Limb (tissue), 2 donors: ENCODE results near the gene TDP1.
A peak's percentile ranks its signal among the peaks of the same experiment; 100 is the strongest.

Source experiments
- DNase-seq, 2 donors: peaks; one replicate each; pipeline ENCODE4 v3.0.0-alpha.2; 2016; ENCODE audit errors: extremely low spot score in 2 of 2

TDP1 gene

DNA sequence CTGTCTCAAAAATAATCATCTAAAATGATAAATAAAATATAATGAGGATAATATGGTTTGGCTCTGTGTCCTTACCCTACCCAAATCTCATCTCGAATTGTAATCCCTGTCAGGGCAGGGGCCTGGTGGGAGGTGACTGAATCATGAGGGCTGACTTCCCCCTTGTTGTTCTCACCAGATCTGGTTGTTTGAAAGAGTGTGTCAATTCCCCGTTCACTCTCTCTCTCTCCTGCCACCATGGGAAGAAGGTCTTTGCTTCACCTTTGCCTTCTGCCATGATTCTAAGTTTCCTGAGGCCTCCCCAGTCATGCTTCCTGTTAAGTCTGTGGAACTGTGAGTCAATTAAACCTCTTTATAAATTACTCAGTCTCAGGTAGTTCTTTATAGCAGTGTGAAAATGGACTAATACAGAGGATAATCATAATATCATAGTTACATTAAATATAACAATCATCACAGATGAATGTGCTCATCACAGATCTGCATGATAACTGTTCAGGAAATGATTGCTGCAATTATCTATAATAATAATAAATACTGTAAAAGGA, 13.8 kb upstream of the TDP1 start:
- DNase-seq = no peak

DNA sequence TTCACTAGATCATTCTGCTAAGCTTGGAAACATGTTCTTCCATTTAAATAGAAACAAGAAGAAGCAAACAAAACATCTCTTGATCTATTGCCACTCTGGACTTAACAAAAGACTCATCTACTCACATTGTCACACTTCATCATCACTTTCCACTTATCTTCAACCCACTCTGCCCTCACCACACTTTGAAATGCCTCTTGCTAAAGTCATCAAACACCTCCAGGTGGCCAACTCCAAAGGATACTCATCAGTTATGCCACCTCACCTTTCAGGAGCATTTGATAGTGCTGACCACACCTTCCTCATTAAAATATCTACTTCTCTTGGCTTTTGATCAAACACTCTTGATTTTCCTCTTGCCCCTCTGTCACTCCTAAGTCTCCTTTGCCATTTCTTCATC, 8.4 kb upstream of the TDP1 start:
- DNase-seq = no peak

DNA sequence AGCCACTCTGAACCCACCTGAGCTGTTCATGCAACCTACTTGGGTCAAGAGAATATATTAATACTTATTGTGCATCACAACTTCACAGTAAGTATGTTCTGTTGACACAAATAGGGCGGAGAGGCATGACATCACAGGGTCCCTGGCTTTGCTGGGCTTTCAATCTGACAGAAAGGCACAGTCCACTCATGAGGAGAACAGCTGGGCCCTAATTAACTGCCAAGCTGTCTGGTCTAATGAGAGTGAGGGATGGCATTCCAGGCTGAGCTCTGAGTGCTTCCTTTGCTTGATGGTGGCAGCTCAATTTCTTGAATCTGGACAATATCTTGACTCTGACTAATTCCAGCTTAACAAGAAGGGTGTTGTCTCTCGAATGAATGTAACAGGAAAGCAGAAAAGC, 3.2 kb upstream of the TDP1 start:
- no peak for DNase-seq

DNA sequence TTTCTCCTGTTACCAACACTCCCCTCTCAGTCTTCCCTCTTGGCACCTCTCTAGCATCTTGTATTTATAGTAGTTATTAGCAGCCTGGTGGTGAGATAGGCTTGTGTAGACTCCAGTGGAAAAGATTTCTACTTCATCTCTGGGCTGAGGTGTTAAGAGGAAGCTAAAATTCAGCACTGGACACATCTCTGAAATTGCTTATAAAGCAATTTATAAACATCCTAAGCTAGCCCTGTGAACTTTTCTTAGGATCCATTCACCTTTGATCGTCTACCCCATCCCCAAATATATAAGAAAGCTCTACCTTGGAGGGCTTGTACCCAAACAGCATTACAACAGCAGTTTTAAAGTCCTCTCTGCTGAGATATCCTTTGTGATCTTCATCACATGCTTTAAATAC, 2.1 kb upstream of the TDP1 start:
- no peak for DNase-seq

DNA sequence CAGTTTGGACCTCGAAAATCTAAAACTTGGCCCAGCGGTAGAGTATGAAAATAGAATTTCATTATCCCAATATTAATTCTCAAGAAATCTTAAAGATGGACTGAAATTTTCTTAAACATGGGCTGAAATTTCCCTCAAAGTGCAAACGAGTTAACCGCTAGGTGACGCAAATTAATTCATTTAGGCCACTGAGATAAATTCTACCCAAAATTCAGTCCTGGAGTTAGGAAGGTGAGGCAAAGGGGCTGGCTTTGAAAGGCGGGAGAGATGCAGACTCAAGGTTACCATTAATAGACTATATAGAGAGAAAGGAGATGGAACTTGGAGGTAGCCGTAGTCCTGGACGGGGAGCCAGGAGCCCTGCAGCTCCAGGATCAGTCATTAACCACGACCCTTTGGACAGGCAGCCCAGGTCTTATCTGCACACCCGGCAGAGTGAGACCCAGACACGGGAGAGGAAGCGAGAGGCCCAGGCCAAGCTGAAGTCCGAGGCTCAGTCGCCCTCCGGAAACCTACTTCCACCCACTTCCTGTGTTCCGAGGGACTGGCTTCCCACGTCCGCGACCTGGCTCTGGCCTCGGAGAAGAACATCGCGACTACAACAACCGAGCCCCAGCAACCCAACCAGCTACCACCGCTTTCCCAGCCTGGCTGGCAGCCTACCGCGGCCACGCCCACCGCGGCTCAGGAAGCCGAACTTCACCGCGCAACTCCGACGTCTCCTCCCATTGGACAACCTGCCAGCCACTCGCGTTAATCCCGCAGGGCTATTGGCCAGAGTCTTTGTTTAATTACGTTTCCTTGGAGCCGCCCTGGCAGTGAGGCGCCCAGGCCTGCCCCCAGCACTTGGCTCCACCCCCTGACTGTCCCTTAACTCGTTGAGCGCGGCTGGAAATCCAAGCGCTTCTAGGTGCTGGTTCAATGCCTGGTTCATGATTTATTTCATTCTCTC, 1.4 kb upstream of the TDP1 start, which contains the start of gene EFCAB11:
EFCAB11 (minus strand) TSS at position 661 of the 952 bp plus-strand sequence; CDS start at position 591, 70 bp downstream.
- DNase-seq = peak; percentile 98 to 100

DNA sequence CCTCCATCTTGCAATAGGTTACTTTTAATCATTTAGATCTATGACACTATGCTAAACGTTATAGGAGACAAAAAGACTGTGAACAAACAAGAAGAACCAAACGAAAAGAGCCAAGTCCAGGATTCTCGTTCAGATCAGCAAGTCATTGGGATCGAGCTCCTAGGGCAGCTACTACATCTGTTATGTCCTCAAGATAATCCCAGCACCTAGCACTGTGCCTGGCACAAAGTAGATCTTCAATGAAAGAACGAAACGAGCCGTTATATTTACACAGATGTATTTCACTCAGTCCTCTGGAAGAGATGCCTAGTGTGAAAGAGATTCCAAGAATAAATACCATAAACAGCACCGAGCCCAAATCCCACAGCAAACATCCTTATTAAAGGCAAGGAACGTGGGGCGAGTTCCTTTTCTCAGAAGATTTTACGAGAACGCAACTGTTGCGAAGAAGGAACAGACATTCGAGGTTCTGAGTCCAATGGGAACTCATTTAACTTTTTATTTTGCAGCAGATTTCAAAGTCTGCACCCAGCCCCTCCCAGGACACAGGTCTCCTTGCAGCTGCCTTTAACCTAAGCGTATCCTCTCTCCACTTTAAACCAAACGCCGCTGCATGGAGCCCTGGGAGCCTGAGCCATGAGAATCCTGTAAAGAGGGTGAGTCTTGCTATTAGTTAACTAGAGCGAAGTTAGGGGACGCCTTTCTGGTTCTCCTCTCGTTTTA, 544 bp upstream of the TDP1 start:
- DNase-seq = peak in 1 of 2 donors; percentile 34

DNA sequence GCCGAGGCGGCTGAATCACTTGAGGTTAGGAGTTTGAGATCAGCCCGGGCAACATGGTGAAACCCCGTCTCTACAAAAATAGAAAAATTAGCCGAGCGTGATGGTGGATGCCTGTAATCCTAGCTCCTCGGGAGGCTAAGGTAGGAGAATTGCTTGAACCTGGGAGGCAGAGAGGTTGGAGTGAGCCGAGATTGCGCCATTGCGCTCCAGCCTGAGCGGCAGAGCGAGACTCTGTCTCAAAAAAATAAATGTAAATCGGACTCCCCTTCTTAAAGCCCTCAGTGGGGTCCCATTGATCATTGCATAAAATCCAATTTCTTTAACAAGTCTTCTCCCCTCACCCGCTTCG, 908 bp downstream of the TDP1 start:
- no peak for DNase-seq

DNA sequence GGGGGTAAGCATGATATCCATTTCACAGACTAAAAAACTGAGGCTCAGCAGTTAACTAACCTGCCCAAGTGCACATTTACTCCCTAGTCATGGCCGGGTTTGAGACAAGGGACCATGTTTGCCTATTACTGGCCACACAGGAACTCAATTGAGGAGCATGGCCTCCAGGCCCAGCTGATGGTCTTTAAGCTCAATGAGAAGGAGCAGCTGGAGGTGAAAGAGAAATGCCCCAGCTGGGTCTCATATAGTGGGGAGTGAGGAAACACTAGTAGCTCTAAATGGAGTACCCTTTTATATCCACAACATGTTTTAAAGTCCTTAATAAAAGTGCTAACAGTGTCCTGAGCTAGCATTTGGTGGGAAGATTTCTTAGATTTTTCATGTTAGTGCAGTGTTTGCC, 1.6 kb downstream of the TDP1 start:
- DNase-seq = no peak

DNA sequence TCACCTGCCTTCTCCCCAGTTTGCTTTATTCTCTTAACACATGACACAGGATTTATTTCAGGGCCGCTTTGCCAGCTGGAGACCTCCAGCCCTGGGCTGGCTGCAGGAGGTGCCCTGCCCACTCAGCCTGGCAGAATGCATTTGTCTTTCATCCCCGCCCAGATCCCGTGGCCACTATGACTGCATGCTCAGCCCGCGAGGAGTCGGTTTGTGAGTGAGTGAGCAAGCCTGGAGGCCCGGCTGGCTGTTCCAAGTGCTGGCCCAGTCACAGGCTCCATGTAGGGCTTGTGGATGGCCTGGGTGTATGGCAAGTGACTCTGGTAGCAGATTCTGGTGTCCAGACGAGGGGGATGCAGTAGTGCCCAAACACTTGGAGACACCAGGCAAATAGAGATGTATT, 2.1 kb downstream of the TDP1 start:
- no peak for DNase-seq

DNA sequence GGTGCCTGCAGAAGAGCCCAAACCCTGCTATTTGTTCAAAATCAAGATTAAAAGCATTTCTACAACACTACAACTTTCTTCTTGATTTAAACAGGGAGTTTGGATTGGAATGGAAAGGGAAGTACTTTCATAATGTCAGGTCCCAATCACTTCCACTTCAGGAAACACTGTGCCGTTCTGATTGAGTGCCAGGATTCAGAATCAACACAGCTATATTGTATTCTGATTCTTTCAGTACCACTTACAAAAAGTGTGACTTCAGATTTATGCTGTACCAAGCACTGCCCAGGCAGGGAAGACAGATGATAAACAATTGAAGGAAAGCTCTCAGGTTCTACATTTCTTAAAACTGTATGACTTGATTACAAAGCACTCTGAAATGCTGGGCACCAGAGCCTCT, 3.2 kb downstream of the TDP1 start:
- no peak for DNase-seq

DNA sequence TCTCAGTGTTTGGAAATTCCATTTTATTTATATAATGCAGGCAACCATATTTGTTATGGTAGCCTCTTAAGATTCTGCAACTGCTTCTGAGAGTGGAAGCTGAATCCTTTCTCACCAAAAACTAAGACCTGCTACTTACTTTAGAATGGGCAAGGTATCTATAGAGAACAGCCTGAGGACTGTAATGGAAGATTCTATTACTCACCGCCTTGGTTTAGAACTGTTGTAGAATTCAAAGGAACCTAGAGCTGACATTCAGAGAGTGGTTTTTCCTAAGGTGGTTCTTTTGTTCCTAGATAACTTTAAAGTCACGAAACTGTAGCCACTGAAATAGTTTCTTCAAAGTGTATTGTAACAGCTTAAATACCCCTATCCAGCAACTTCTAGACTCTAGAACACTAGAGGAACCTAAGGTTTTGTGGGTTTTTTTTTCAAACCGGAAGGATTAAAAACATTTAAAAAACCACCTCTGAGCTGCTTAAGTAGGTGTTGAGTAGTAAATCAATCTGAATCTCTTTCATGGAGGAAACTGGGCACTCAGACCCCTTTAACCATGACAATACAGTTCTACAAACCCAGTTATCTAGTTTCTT, 4.2 kb downstream of the TDP1 start:
- DNase-seq = no peak

DNA sequence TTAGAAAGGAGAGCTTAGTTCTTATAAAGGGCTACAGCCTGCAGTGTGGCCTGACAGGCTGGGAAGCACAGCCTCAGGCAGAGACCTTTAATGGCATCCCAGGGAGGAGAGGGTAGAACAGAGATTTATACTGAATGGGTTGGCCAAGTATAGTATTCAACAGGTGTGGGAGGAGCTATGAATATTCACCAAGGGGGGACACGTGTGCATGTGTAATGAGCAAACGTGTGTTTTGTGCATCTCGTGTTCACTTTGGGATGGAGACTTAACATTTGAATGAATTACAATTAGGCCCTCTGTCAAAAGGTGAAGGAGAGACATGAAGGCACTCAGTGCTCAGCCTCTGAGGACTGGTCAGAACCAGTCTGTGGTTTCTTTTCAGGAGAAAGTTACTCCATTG, 5.2 kb downstream of the TDP1 start:
- DNase-seq = no peak

DNA sequence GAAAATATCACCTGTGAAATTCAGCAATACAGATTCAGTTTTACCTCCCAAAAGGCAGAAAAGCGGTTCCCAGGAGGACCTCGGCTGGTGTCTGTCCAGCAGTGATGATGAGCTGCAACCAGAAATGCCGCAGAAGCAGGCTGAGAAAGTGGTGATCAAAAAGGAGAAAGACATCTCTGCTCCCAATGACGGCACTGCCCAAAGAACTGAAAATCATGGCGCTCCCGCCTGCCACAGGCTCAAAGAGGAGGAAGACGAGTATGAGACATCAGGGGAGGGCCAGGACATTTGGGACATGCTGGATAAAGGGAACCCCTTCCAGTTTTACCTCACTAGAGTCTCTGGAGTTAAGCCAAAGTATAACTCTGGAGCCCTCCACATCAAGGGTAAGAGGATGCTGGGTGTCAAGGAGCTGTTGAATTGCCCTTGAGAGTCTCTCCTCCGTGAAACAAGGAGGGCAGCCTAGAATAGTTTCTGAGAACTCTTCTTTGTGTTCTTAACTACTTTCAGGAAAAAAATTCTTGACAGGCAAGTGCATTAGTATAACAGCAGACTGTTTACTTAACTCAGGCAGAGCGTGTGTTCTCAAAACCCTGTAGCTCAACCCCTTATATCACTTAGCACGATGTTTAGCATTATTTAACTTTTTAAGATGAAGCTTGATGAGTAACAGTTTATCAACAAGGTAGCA, 7.7 kb downstream of the TDP1 start:
- DNase-seq = no peak

DNA sequence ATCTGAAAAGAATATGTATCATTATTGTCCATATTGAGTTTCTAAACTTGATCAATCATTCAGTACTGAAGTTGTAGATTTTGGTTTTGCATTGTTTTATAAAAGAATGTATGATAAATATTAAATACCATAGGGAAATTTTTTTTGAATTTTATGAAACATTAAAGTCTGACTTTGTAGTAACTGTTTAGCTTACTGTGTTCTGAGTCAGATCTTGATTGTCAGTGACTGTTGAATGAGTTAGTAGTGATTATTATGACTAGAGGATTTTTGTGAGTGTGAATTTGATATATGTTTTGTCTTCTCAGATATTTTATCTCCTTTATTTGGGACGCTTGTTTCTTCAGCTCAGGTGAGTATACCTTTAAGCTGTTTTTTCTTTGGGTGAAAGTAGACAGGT, 10.1 kb downstream of the TDP1 start:
- DNase-seq = no peak

DNA sequence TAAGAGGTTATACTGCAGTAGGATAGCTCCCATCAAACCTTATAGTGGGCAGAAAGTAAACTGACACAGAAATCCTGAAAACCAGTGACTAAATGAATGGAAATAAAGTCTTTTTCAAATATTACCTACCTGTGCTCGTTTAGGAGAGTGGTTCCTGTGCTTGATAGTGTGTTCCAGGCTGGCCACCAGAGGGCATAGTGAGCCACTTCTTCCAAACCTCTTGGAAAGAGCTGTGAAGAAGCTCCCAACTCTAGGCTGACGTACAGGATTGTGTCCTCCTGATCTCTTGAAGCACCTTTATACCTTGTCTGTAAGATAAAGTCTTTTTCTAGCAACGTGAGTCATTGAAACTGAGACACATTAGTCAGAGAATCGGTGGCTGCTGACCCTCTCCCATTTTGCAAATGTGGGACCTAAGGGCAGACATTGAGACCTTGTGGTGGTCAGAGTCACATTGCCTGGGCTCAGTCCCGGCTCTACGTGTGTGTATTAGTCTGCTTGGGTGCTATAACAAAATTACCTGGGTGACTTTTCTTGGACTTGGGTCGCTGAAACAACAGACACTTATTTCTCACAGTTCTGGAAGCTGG, 17.6 kb downstream of the TDP1 start:
- DNase-seq = peak; percentile 57 to 82

DNA sequence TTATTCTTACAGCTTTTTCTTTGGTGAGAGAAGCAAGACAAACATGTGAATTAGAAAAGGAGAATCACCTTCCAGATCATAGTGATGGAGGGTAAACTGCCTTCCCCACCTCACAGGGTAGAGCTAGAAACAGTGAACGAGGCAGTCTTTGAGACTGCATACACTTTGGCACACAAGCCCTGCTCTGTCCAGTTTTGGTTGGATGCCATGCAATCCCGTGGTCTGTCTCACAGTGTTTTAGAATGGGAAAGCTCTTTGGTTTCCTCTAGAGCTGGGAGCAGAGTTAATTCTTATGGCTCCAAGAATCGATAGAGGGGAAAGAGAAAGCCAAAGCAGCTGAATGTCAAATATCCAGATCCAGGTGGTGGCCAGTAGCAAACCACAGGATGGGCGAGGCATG, 21.9 kb downstream of the TDP1 start:
- no peak for DNase-seq

DNA sequence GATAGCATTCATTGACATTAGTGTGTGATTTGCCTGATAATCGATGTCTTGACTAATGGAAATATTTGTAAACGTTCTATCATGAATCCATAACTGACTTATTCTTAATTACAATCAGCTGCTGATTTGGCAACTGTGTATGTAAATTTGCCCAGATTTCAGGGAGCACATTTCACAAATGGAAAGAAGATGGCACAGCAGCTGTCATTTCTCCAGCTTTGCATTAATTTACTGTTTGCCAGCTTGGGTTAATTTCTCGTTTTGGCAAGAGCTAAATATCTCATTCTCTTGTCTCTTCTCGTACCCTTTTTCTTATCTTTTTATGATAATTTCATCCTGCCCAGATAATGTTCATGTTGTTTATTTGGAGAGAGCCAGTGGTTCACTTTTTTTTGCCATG, 22.9 kb downstream of the TDP1 start:
- no peak for DNase-seq

DNA sequence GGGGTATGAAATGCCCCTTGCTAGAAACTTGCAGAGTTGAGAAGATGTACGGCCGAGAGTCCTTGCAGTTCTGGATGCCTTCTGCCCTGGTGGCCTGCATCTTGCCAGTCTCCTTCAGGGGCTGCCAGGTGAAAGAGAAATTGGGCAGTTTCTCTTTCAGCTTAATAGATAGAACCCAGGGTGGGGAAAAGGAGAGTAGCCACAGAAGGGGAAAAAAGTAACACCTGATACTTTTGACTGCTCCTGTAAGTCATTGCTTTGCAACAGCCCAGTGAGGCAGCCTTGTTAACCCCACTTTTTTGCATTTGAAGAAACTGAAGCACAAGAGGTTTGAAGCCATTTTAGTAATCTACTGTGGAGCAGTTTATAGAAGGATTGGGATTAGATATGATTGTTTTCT, 27.6 kb downstream of the TDP1 start:
- DNase-seq = no peak

DNA sequence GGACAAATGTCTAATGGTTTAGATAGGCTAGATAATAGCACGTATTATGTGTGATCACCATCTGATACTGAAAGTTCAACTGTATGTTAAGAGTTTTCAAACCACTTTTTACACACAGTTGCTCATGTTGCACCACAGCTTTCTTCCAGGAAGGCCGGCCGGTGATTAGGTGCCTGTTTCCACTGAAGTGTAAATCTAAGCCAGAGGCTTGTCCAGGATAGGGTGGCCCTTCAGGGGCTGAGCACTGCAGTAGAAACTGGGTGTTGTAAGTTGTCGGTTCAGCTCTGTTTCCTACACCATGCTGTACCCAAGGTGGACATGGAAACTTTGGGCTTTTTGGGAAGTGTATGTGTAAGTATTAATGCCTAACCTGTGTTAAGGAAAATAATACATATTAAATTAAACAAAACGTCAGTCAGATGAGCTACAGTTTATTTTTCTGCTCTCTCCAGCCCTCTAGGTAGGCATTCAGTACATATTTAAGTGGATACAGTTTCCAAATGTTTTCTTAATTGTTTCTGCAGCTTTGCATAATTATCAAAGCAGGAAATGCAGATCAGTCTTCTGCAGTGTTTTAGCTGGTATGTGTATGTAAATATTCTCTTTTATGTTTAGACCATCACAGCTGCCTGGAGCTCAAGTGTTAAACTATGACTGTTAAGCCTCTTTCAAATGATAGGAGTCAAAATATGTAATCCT, 30.9 kb downstream of the TDP1 start:
- DNase-seq = no peak

DNA sequence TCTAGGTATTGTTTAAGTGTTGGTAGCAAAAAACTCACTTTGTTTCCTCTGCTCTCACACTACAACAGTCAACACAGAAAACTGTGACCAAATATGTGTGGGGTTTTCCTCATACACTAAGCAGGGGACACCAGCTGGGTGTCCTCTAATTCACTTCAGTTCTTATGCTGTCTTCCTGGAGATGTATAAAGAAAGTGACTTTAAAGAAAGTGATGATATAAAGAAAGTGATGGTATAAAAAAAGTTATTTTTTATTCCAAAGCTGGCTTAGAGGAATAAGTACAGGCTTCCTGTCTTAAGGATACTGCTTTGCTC, 31.4 kb downstream of the TDP1 start:
- DNase-seq = no peak

DNA sequence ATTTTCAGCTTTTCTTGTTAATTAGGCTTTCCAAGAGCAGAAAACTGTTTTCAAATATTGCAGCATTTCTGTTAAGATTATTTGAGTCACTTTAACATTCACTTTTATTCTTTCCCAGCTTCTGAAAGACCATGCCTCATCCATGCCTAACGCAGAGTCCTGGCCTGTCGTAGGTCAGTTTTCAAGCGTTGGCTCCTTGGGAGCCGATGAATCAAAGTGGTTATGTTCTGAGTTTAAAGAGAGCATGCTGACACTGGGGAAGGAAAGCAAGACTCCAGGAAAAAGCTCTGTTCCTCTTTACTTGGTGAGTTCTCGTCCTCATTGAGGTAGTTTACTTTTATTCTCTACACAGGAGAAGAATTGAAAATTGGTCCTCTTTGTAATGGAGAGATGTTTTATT, 33.1 kb downstream of the TDP1 start:
- no peak for DNase-seq
